HG02642 (cell line): ENCODE data around the gene MADD.

Experiments
- ATAC-seq: cut with Tn5 transposase; IDR thresholded peaks from one replicate; pipeline ENCODE4 v1.9.1; 2021; ENCODE audit warnings: mild to moderate bottlenecking; ENCODE audit not compliant: unreplicated experiment, poor library complexity

The MADD gene

DNA sequence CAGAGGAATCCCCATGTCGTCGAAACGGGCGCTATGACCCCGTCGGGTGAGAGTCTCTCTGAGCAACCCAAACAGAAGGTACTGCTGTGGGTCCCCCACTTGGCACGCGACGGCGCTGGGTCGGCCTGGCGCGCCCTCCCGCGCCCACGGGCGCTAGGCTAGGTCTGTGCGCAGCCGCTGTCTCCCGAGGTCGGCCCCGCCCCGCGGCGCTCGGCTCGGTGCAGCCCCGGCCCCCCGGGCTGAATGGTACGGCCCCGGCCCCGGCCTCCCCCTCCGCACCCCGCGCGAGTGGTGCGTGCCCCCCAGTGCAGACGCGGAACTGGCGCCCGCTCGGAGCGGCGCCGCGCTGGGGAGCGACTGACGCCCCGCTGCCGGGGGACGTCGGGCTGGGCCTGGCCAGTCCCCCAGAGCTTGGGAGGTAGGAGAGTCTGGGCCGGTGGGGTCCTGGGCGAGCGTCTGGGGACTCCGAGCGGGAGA lies at the start of gene MADD:
Gene MADD (plus strand): TSS at position 305 of the 477 bp plus-strand sequence.
- peak; percentile 81 for ATAC-seq

DNA sequence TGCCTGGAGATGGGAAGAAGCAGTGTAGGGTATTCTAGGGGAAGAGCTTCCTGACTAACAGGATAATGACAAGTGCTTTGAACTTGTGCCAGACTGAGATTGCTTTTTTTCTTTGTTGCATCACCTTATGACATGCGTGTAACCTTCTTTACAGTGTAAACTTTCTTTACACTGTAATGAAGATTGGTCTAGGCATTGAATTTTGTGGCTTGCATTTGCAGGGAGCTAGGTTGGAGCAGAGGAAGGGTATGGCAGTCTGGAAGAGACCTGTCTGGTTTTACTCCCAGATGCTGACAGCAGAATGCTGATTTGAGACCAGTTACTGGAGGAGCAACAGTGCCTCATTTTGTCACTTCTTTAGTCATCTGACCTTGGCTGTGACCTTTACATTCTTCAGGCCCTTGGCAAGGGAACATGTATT lies 49.5 kb upstream of the MADD start:
- no peak for ATAC-seq

DNA sequence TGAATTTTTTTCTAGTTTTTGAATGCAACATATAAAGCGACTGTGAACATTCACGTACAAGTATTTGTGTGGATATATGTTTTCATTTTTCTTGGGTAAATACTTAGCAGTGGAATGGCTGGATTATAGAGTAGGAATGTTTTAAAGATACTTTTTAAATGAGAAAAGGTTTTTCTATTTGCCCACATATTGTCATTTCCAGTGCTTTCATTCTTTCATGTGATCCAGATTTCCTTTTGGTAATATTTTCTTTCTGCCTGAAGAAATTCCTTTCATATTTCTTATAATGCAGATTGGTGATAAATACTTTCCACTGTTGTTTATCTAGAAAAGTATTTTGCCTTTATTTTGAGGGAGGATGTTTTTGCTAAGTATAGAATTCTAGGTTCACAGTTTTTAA lies 47.2 kb upstream of the MADD start:
- ATAC-seq = no peak

DNA sequence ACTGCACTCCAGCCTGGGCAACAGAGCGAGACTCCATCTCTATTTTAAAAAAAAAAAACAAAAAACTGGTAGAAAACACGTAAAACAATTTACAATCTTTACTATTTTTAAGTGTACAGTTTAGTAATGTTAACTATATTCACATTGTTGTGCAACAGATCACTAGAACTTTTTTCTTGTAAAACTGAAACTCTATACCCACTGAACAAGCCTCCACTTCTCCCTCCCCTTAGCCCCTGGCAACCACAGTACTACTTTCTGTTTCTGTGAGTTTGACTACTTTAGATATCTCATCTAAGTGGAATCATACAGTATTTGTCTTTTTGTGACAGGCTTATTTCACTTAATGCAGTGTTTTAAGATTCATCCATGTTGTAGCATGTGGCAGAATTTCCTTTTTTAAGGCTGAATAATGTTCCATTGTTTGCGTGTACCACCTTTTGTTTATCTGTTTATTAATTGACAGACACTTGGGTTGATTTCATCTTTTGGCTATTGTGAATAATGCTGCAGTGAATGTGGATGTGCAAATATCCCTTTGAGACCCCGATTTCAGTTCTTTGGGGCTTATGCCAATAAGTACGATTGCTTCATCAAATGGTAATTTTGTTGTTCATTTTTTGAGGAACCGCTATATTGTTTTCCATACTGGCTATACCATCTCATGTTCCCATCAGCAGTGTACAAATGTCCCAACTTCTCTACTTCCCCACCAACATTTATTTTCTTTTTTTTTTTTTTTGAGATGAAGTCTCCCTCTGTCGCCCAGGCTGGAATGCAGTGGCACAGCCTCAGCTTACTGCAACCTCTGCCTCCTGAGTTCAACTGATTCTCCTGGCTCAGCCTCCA lies 44.2 kb upstream of the MADD start:
- ATAC-seq = peak; percentile 89

DNA sequence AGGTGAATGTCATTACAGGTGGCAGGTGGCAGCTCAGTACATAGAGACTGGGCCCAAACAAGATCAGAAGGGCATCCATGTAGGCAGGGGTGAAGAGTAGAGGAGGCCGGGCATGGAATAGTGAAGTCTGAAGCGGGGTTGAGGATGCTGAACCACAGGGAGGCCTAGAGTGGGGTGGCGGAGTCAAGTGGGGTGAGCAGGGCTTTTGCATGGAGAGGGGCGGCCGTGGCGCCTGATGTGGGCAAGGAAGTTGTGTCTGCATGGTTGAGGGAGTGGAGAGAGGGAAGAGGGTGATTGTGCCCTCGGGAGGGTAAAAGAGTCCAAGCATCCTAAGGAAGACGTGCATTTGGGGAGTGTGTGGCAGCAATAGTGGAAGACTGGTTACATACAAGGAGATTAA lies 40.8 kb upstream of the MADD start:
- ATAC-seq = no peak

DNA sequence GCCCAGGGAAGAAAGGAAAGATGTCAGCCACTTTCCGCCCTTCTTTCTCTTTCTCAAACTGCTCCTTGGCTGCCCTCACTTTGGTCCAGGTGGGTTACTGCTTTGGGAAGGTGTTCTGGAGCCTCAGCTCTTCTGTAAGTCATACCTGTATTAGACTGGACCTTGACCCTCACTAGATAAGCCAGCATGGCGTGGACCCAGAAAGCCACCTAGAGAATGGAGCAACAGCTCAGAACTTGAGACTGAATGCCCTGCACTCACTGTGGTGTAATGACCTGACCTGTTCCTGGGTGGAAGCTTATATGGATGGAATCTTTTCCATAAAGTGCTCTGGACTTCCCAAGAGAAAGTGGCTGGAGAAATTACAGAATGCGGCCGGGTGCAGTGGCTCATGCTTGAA lies 36.9 kb upstream of the MADD start:
- no peak for ATAC-seq

DNA sequence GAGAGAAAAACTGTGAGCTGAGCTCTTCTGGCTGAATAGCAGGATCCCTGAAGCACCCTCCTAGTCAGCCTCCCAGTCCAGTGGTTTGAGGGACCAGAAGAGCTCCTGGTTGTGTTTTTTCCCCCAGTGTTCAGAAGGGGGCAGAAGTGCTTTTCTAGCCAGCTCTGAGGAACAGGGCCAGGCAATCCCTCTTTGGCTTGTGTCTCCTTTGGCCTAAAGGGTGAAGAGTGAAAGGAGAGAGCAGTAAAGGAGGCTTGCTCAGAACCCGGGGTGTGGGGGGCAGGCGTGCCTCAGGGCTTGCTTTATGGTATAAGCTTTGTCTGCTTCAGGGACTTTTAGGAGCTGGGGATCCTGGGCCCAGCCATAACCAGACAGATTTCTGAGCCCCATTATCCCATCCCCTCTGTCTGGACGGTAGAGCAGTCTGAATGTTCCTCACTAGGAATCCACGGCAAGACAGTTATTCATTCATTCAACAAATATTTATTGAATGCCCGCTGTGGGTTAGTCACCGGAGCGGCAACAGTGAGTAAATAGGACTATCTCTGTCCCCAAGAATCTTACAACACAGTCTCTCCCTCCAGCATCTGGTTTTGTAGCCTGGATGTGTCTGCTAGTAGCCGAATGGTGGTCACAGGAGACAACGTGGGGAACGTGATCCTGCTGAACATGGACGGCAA lies 35.8 kb upstream of the MADD start:
- no peak for ATAC-seq

DNA sequence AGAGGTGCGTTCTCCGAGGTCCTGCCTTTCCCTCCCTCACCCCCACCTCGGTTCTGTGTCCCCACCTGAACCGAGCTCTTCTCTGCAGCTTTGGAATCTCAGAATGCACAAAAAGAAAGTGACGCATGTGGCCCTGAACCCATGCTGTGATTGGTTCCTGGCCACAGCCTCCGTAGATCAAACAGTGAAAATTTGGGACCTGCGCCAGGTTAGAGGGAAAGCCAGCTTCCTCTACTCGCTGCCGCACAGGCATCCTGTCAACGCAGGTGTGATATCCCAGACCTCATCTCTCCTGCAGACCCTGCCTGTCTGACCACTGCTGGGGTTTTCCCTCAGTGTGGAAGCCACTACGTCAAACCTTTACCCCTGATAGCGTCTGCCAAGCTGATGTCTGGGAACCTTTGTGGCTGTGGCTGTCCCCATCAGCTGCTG lies 35.2 kb upstream of the MADD start:
- ATAC-seq = no peak

DNA sequence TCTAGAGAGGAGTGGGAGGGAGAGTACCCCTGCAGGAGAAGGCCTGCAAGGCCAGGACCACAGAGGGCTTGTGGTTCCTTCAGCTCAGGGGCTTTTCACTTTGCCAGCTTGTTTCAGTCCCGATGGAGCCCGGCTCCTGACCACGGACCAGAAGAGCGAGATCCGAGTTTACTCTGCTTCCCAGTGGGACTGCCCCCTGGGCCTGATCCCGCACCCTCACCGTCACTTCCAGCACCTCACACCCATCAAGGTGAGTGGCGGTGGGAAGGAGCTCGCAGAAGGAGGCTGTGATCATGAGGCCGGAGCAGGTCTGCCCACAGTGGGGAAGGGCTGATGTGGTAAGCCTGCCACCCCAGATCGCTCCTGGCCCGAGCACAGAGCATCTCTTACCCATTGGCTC lies 34.8 kb upstream of the MADD start:
- no peak for ATAC-seq

DNA sequence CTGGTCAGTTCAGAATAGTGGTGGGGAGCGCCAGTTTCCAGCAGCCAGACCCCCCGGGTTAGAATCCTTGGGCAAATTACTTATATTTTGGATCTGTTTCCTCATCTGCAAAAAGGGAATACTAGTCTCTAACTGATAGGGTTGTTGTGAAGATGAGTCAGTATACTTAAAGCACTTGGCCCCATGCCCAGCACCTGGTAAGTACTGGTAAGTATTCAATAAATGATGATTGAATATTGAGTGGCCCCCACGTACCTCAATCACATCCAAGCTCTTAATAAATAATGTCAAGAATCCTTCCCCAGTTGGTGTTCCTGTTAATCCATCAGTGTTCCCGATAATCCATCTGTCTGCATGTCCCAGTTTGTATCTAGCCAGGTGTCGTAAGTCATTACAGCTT lies 33.5 kb upstream of the MADD start:
- no peak for ATAC-seq

DNA sequence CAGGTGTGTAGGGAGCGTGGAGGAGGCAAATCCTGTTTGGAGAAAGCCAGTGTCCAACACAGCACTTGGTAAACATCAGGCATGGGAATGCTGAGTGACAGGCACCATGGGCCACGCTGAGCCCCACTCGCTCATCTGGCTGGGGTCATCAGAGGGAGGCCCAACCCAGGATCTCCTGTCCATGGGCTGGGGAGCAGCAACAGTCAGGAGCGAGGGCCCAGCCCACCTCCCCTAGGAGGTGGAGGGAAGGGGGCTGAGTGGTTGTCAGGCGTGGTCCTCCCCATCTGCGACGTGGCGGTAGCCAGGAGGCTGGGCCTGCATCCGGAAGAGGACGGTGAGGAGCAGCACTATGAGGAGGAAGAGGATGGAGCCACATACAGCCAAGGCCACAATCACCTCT lies 30.1 kb upstream of the MADD start:
- ATAC-seq = no peak

DNA sequence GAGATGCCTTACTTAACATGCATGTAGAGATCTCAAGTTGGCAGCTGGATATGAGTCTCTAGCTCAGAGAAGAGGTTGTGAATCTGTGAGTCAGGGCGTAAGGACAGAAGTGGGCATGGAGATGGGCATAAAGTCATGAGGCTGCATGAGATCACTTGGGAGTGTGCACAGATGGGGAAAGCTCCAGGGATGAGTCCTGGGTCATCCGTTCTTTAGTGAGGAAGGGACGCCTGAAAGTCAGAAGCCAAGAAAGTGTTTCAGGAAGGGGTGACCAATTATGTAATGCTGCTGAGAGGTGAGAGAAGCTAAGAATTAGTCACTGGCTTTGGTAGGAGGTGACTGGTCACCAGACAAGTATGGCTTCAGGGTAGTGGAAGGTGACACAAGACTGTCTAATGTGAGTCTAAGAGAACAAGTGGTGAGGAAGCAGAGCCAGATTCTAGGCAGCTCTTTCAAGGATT lies 28.1 kb upstream of the MADD start:
- ATAC-seq = no peak

DNA sequence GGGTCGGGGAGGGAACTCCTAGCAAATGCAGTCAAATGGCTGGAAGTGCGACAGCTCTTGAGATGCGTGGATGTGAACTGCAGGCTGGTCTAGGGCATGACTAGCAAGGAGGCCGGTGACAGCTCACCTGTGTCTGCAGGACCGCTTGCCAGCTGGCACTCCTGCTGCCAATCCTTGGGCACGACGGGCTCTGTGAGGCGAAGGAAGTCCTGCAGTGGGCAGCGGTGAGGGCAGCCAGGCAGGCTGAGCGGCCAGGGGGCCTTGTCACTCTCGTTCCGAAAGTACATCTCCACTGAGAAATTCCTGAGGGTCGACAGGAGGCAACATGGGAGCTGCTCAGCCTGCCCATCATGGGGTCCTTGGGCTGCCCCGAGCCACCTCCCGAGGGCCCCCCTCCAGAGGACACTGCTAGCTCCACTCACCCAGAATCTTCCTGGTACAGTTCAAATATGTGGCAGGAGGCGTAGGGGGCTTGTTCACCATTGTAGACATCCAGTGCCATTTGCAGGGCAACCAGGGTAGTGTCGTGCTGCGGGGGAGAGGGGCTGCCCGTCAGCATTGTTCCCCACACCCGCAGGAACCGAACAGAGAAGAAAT lies 27.2 kb upstream of the MADD start:
- ATAC-seq = no peak

DNA sequence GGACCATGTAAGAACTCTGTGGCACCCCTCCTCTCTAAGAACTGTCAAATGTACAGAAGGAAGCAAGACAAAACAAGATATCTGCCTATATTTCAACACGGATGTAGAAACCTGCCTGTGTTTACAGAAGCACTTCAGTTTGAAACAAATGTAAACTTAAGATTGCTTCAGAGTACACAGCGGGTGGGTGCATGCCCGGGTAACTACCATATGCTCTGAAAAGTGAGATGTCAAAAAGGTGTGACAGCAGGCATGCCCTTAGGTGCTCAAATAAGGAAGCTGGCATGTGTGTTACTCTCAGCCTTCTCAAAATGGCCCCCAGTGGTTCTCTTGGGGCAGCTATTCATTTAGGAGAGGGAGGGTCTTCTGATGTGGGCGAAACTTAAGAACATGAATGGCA lies 26.5 kb upstream of the MADD start:
- no peak for ATAC-seq

DNA sequence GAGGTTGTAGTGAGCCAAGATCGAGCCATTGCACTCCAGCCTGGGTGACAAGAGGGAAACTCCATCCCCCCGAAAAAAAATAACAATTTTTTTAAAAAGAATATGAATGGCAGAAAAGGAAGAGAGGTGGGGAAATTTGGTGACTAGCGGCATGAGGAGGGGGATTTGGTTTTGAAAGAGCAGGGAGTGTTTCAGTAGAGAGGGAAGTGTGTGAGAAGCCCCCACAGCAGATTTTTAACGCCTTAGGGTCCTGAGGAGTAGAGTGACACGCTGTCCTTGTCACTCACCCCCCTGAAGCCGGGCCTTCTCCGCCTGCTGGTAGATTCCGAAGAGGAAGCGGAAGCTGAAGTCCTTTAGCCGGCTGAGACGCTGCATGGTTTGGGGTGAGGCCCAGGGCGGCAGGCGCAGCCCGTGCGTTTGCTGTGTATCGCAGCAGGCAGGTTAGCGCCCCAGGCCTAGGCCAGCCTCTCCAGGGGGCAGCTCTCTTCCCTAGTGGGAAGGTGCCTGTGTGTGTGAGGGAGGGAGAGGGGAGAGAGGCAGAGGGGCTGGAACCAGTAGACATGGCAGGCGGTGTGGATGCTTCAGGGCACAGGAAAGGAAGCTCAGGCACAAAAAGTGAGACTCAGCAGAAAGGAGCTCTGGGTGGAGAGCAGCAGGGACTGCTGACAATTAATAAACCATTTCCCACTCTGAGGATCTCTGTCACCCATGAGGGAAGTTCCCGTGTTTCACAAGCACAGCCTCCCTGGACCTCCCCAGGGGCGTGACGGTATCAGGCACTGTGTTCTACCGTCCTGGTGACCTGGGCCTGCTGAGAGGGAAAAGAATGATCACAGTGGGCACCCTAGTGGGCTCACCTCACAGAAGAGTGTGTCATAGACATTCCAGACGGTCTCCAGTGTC lies 25.2 kb upstream of the MADD start:
- ATAC-seq = no peak

DNA sequence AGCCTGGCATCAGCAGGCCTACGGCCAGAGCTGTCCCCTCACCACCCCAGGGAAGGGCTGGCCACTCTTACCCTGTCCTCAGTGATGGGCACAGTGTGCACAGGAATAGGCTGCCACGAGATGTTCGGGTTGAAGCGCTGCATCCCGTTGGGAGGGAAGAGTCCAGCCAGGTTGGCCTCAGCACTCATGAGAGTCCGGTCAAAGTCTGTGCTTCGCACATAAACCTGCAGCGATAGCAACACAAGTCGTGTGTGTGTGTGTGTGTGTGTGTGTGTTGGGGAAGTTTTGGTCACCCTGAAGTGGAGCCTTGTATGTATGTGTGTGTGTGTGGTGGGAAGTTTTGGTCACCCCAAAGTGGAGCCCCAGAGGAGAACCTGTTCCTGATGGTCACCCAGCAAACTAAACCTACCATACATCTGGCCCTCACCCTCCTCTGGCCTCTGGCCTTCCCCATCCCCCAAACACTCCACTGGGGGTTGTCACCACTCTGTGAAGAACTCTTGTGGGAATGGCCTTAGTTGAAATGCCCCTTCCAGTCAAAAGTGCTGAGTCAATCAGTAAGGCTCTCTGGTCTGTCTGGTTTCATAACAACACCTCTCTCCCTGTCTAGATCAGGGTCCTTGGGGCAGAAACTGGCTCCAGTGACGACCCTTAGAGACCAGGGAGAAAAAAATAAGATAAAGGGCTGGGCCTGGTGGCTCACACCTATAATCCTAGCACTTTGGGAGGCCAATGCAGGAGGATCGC lies 24.1 kb upstream of the MADD start:
- no peak for ATAC-seq

DNA sequence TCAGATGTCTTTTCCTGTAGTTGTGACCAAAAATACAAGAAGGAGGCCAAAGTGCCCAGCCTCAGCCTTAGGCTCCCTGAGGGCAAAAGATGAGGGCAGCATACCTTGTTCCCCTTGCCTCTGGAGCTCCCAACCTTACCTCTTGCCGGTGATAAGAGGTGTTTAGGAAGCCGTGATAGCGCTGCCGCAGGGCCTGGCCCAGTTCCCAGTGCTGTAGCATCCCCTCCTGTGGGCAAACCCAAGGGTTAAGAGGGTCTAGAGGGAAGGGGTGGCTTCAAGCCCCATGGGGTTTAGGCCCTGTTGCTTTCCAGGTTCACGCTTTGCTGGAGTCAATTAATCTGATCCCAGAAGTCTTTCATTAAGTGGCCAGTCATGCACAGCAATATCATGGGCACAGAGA lies 22.4 kb upstream of the MADD start:
- ATAC-seq = no peak

DNA sequence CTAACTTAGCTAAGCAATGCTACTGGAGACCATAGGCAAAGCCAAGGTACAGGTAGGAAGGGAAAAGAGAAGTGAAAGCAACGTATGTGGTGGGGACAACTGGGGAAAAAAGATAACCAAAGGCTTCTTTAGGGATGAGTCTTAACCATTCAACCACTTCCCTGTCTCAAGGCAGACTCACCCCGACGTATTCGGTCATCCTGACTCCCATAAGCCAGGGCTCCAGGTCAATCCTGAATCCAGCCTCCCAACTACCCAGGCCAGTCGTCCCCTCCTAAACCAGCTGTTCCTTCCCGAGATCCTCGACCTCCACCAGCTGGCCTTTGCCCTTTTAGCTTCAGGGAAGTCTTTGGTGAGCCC lies 21.6 kb upstream of the MADD start:
- peak; percentile 36 for ATAC-seq

DNA sequence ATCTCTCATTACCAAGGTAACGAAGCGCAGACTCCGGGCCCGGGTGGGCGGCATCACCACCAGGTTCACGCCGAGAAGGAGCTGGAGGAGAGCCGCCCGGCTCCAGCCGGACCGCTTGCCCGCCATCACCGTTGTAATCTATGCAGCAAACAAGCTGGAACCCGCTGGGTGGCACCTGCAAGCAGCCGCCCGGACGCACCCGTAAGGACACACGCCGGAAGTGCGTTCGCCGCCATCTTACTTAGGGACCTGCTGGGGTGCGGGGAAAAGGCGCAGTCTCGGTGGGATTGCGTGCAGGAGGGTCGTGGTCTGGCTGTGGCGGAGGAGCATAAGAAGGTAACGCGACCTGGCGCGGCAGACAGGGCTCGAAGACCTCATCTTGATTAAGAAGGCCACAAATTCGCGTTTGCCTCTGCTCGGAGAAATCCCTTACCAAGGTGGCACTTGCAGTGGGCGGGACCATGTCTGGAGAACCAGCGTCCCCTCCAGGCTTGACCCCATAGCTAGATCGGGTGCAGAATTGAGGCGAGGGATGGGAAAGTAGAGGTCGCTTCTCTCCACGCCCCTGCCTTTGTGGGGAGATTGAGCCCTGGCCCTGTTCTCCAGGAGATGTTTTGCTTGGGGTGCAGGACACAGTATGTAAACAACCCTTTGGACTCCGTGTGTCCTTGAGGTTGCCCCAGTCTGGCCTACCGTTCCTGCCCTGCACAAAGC lies 21.1 kb upstream of the MADD start, which contains the start of gene ACP2:
Gene ACP2 (minus strand): TSS at position 151 of the 714 bp plus-strand sequence. CDS start 25 bp downstream, at position 126.
- ATAC-seq = peak; percentile 94
